Activated T-cell treated with anti-CD3 and anti-CD28 coated beads, Interleukin-2, amount 50 U/mL, for 72 hours (primary cell): ENCODE results near the gene TUBA3C. TPM values are rescaled to one million over a fixed set of nuclear protein-coding genes. Genes with fewer than 3 reads are reported as not detected.
"Not testable (repeated sequence)": the region's sequence is repeated elsewhere in the genome, so short reads cannot be mapped to it uniquely, and the experiment has no call there.

ENCODE experiments used
- ATAC-seq, 2 donors: fragments of 150-1000 bp; cut with Tn5 transposase; replicated peaks in 1 of 2; 2 replicates each; pipeline ENCODE4 v1.10.0; 2021; ENCODE audit warnings: moderate library complexity in 2 of 2, mild to moderate bottlenecking in 1 of 2
- DNase-seq, 2 donors: peaks; one replicate each; pipeline ENCODE4 v3.0.0; 2021 to 2022; ENCODE audit warnings: mixed read lengths in 1 of 2
- H3K27ac Mint-ChIP-seq: one replicate; pipeline ENCODE4 v1.8.0; 2022; ENCODE audit warnings: mild to moderate bottlenecking, moderate library complexity, mixed read lengths
- H3K27me3 Mint-ChIP-seq: one replicate; pipeline ENCODE4 v1.8.0; 2022; ENCODE audit warnings: low read depth, mixed read lengths
- H3K36me3 Mint-ChIP-seq, 2 donors: one replicate each; pipeline ENCODE4 v1.8.0; 2022; ENCODE audit warnings: mixed read lengths in 2 of 2, mild to moderate bottlenecking in 1 of 2; ENCODE audit not compliant: insufficient read depth in 2 of 2
- H3K4me1 Mint-ChIP-seq: one replicate; pipeline ENCODE4 v1.8.0; 2022; ENCODE audit warnings: low read depth, mixed read lengths
- H3K4me3 Mint-ChIP-seq, 2 donors: one replicate each; pipeline ENCODE4 v1.8.0; 2022; ENCODE audit warnings: mild to moderate bottlenecking in 2 of 2, mixed read lengths in 2 of 2, moderate library complexity in 2 of 2
- H3K9me3 Mint-ChIP-seq, 2 donors: one replicate each; pipeline ENCODE4 v1.8.0; 2022; ENCODE audit warnings: mixed read lengths in 2 of 2
- total RNA-seq, 2 donors: library from RNA; stranded (reverse); gene quantifications; one replicate each; pipeline ENCODE4 v1.2.3, GENCODE V29; 2022

The TUBA3C gene
- total RNA-seq: not detected

- Mint-ChIP-seq H3K27me3 (no peaks in the 10 kb centered on the region), H3K27ac (no peak within 1 kb of the TSS), H3K9me3 (peaks cover 0 to 2% of the 10 kb centered on the region in 2 donors), H3K36me3 (peaks cover 0 to 2% of the 10 kb centered on the region in 2 donors), H3K4me3 (no peak within 1 kb of the TSS), H3K4me1 (no peaks in the 10 kb centered on the region)
- ATAC-seq (no peak), DNase-seq (no peak)
Measured at GRCh38 chr13:19181621-19182485, at the start of gene TUBA3C. TSS of gene TUBA3C (minus strand) at chr13:19181824. CDS start at chr13:19181747, 77 bp downstream.

GRCh38 chr13:19207413-19207812, 25.8 kb upstream of the TUBA3C start:
- not testable (repeated sequence) for H3K36me3 Mint-ChIP-seq, ATAC-seq, H3K9me3 Mint-ChIP-seq, DNase-seq, H3K4me3 Mint-ChIP-seq, H3K4me1 Mint-ChIP-seq, H3K27me3 Mint-ChIP-seq, H3K27ac Mint-ChIP-seq

- not testable (repeated sequence) for DNase-seq, H3K36me3 Mint-ChIP-seq, H3K9me3 Mint-ChIP-seq, H3K4me3 Mint-ChIP-seq, H3K27ac Mint-ChIP-seq, H3K4me1 Mint-ChIP-seq, ATAC-seq, H3K27me3 Mint-ChIP-seq
Measured at GRCh38 chr13:19192622-19193021, 11.0 kb upstream of the TUBA3C start.

GRCh38 chr13:19189911-19190310, 8.3 kb upstream of the TUBA3C start:
- not testable (repeated sequence) for DNase-seq, H3K9me3 Mint-ChIP-seq, H3K4me3 Mint-ChIP-seq, H3K36me3 Mint-ChIP-seq, ATAC-seq, H3K4me1 Mint-ChIP-seq, H3K27ac Mint-ChIP-seq, H3K27me3 Mint-ChIP-seq

GRCh38 chr13:19189368-19189767, 7.7 kb upstream of the TUBA3C start:
- H3K36me3 Mint-ChIP-seq, H3K27me3 Mint-ChIP-seq: not testable (repeated sequence)

GRCh38 chr13:19185865-19186645, 4.4 kb upstream of the TUBA3C start:
- DNase-seq (peak; percentile 5 to 6), ATAC-seq (peak; percentile 68 to 88)
- Mint-ChIP-seq H3K4me1 (no peaks in the 10 kb centered on the region), H3K27me3 (no peaks in the 10 kb centered on the region), H3K27ac (peak overlapping the region; percentile 55), H3K4me3 (peak overlapping the region in 1 of 2 donors; percentile 45), H3K36me3 (peaks cover 0 to 2% of the 10 kb centered on the region in 2 donors), H3K9me3 (no peaks in the 10 kb centered on the region)

More at GRCh38 chr13:19189368-19189767, 7.7 kb upstream of the TUBA3C start:
- H3K27ac Mint-ChIP-seq, ATAC-seq, DNase-seq, H3K4me3 Mint-ChIP-seq, H3K9me3 Mint-ChIP-seq, H3K4me1 Mint-ChIP-seq: not testable (repeated sequence)

- Mint-ChIP-seq H3K36me3 (peaks cover 0 to 2% of the 10 kb centered on the region in 2 donors), H3K27me3 (no peaks in the 10 kb centered on the region), H3K4me3 (no peak overlapping the region), H3K4me1 (no peaks in the 10 kb centered on the region), H3K9me3 (no peaks in the 10 kb centered on the region), H3K27ac (no peak overlapping the region)
- DNase-seq (peak in 1 of 2 donors; percentile 6), ATAC-seq (peak; percentile 49 to 74)
Measured at GRCh38 chr13:19185086-19185864, 3.7 kb upstream of the TUBA3C start.

- H3K9me3 Mint-ChIP-seq: no peaks in the 10 kb centered on the region
- H3K27ac Mint-ChIP-seq: no peak overlapping the region
- no peak overlapping the region for H3K4me3 Mint-ChIP-seq
- no peak for DNase-seq
- H3K4me1 Mint-ChIP-seq: no peaks in the 10 kb centered on the region
- no peaks in the 10 kb centered on the region for H3K27me3 Mint-ChIP-seq
- ATAC-seq: no peak
- peaks cover 0 to 2% of the 10 kb centered on the region in 2 donors for H3K36me3 Mint-ChIP-seq
Measured at GRCh38 chr13:19184176-19184575, 2.6 kb upstream of the TUBA3C start.

- no peaks in the 10 kb centered on the region for H3K9me3 Mint-ChIP-seq
- no peak overlapping the region for H3K4me3 Mint-ChIP-seq
- no peak for DNase-seq
- no peak overlapping the region for H3K27ac Mint-ChIP-seq
- H3K36me3 Mint-ChIP-seq: peaks cover 0 to 2% of the 10 kb centered on the region in 2 donors
- no peak for ATAC-seq
- no peaks in the 10 kb centered on the region for H3K27me3 Mint-ChIP-seq
- H3K4me1 Mint-ChIP-seq: no peaks in the 10 kb centered on the region
Measured at GRCh38 chr13:19183676-19184075, 2.1 kb upstream of the TUBA3C start.

GRCh38 chr13:19182536-19182935, 912 bp upstream of the TUBA3C start:
- H3K9me3 Mint-ChIP-seq: peaks cover 0 to 2% of the 10 kb centered on the region in 2 donors
- no peaks in the 10 kb centered on the region for H3K4me1 Mint-ChIP-seq
- no peaks in the 10 kb centered on the region for H3K27me3 Mint-ChIP-seq
- H3K36me3 Mint-ChIP-seq: peaks cover 0 to 2% of the 10 kb centered on the region in 2 donors
- no peak for ATAC-seq
- H3K4me3 Mint-ChIP-seq: no peak overlapping the region
- no peak overlapping the region for H3K27ac Mint-ChIP-seq
- DNase-seq: no peak

GRCh38 chr13:19181021-19181620, 503 bp downstream of the TUBA3C start:
- H3K4me3 Mint-ChIP-seq: no peak overlapping the region
- H3K27me3 Mint-ChIP-seq: no peaks in the 10 kb centered on the region
- peaks cover 0 to 2% of the 10 kb centered on the region in 2 donors for H3K36me3 Mint-ChIP-seq
- DNase-seq (no peak), ATAC-seq (no peak)
- H3K4me1 Mint-ChIP-seq: no peaks in the 10 kb centered on the region
- peaks cover 0 to 2% of the 10 kb centered on the region in 2 donors for H3K9me3 Mint-ChIP-seq
- no peak overlapping the region for H3K27ac Mint-ChIP-seq

GRCh38 chr13:19179916-19180315, 1.7 kb downstream of the TUBA3C start:
- Mint-ChIP-seq H3K27me3 (no peaks in the 10 kb centered on the region), H3K4me1 (no peaks in the 10 kb centered on the region), H3K27ac (no peak overlapping the region), H3K4me3 (no peak overlapping the region), H3K36me3 (peaks cover 0 to 2% of the 10 kb centered on the region in 2 donors), H3K9me3 (peaks cover 0 to 2% of the 10 kb centered on the region in 2 donors)
- DNase-seq: no peak
- ATAC-seq: no peak
